Dermis blood vessel endothelial cell (primary cell): ENCODE measurements around the gene RELN. TPM values are rescaled to one million over a fixed set of nuclear protein-coding genes. Genes with fewer than 3 reads are reported as not detected.
A peak's percentile ranks its signal among the peaks of the same experiment; 100 is the strongest.
"Not testable (repeated sequence)": the region's sequence is repeated elsewhere in the genome, so short reads cannot be mapped to it uniquely, and the experiment has no call there.

ENCODE experiments used
- DNase-seq: peaks from one replicate; pipeline ENCODE4 v3.0.0; 2010
- total RNA-seq: library from RNA; depleted of rRNA; stranded (reverse); fragments of >200 nt; gene quantifications from 2 replicates; pipeline ENCODE4 v1.2.3, GENCODE V29; 2014

Gene RELN
- total RNA-seq, result 412 and 787 TPM in 2 replicates

DNA sequence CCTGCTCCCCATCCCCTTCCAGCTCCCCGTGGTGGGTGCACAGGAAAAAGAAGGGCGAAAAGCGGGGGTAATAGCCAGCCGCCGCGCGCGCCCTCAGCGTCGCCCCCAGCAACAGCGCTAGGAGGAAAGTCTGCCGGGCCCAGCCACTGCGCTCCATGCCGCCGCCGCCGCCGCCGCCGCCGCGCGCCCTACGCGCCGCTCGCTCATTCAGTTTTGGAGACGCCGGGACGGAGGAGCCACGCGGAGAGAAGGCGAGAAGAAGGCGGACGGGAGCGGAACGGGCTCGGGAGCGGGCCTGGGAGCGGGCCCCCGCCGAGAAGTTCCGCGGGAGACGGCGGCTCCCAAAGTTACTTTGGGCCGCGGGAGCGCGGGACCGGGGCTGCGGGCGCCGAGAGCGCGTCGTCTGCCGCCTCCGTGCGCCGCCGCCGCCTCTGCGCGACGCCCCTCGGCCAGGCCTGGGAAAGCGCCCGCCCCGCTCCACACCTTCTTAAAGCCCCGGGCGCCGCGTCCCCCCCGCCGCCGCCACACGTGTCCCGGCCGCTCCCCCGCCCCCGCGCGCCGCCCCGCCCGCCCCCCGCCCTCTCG lies at the start of gene RELN:
Gene RELN (minus strand): TSS at position 459 of the 585 bp plus-strand sequence. CDS start 302 bp downstream, at position 157.
- DNase-seq, result peak; percentile 64

DNA sequence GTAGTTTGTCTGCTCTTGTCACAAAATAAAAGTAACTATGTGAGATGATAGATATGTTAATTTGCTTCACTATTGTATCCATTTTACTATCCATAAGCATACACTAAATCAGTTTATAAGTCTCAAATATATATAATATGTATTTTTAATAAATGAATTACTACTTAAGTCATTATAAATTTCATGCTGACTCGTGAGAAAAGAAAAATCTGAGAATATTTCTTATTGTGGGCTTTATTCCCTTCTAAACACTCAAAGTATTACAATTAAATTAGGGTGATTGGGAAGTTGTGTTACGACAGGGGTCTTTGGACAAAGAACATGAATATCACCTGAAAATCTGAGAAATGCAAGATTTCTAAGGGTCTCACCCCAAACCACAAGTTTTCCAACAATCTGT lies 48.7 kb upstream of the RELN start:
- no peak for DNase-seq

DNA sequence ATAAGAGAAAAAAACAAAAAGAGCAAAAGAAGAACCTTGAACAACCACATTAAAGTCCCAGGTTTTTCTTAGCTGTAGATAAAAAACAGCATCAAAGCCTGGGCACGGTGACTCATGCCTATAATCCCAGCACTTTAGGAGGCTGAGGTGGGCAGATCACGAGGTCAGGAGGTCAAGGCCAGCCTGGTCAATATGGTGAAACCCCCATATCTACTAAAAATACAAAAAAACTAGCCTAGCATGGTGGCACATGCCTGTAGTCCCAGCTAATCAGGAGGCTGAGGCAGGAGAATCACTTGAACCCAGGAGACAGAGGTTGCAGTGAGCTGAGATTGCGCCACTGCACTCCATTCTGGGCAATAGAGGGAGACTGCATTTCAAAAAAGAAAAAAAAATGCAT lies 47.4 kb upstream of the RELN start:
- not testable (repeated sequence) for DNase-seq

DNA sequence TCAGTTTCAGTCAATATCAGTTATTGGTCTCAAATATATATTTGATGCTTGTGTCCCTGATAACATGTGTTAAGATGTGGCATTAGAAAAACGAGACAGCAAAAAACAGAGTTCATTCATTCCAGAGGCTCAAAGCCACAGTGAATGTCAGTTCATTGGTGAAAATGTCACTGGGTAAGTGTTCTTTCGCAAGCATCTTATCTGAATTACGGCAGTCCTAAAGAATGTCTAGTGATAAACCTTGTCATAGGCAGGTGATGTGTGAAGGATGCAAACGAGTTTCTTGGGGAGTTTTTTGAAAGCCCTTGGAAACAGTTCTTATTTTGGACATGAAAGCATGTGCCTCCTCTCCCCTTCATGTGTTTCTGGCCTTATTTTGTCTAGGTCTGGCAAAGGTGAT lies 45.9 kb upstream of the RELN start:
- no peak for DNase-seq

DNA sequence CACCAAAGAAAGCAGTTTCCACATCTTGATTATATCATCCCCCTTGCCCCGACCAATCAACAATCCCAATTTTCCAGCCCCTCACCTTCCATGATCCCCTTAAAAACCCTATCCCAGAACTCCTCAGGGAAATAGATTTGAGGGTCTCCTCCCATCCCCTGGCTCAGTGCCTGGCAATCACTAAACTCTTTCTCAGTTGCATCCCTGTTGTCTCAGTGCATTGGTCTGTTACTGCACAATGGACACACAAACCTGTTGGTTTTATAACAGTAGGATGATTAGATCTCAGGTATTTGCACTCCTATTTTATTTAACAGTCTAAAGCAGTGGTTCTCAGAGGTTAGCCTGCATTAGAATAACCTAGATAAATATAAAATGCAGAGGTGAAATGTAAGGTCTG lies 45.2 kb upstream of the RELN start:
- no peak for DNase-seq

DNA sequence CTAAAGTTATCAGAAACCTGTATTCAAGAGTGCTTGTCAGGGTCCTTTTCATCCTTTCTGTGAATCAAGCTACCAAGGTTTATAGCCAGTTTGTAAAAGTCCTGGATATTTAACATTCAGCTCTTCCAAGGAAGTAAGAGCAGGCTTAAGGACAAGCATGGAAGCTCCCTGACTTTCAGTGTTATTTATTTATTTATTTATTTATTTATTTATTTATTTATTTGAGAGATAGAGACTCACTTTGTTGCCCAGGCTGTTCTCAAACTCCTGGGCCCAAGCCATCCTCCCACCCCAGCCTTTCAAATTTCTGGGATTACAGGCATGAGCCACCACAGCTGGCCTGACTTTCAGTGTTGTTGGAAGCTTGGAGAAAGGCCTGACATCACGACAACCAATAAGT lies 44.4 kb upstream of the RELN start:
- DNase-seq, result no peak

DNA sequence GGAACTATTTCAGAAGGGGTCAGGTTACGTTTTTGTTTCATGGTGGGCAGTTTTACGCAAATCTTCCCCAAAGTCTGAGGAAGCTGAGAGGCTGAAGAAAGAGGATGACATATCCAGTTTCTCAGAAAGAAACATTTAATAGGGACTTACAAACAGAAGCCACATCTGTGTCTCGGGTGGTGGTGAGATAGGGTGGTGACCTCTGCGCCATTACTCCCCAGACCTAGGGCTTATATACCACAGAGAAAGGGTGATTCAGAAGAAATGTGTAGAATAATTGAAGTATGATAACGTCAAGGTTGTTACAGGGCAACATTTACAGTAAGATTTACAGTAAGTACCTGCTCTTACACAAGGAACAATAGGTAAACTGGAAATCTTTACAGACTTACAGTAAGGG lies 43.0 kb upstream of the RELN start:
- DNase-seq, result no peak

DNA sequence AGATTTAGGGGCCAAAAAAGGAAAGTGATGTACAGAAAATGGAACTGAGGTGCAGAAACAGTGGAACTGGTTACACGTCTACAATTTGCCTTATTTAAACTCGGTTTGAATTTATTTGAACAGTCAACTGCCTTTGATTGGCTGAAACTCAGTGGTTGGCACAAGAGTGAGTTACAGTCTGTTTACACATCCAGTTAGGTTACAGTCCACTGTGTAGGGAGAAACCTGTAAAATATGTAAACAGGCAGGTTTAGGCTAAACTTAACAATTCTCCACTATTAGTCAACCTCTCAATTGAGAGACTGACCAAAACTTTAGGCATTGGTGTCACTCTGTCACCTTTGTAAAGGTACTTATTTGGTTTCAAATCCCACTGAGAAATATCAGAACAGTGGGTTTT lies 40.3 kb upstream of the RELN start:
- no peak for DNase-seq

DNA sequence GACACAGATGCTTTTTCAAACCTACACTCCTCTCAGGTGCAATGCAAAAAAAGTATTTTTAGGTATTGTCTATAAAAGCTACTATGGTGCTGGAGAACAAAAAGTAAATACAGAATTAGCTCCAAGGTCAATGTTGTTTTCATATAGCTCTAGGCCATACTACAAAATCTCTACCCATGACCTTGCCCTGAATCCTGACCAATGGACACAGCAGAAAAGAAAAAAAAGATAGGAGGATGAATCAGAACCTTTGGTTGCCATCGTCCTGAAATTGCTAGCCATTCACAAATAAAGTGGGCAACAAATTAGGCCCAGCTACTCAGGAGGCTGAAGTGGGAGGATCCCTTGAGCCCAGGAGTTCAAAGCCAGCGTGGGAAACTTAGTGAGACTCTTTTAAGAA lies 35.2 kb upstream of the RELN start:
- DNase-seq, result no peak

DNA sequence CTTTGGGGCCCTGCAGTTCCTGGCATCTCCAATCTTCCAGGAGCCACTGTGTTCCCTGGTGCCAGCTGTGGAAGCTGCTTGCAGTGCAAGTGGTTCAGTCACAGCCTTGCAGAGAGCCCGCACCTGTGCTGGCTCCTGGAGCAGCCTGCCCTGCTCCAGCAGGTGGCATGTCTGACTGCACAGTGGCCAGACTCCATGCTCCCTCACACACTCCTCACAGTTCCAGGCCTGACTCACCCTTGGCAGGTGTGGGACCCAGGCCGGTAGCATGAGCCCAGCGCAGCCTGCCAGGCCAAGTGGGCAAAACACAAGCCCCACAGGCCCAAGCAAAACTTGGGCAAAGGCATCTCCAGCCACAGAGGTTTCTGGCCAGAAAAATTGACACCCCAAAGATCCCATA lies 33.6 kb upstream of the RELN start:
- DNase-seq, result no peak

DNA sequence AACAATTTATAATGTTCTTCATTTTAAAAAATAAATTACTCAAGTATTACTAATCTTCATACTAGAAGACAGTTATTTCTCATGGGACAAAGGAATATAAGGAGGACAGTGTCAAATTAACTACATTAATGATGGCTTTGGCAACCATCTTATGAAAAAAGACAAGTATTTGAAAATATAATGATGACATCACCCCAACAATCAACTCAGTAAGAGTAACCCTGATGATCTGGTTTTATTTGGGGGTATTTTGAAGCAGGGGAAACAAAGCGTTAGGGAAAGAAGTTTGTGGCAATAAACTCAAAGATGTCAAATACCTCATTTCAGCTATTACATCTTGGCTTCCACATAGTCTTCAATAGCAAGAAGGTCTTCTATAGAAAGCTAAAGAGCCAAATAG lies 29.0 kb upstream of the RELN start:
- no peak for DNase-seq

DNA sequence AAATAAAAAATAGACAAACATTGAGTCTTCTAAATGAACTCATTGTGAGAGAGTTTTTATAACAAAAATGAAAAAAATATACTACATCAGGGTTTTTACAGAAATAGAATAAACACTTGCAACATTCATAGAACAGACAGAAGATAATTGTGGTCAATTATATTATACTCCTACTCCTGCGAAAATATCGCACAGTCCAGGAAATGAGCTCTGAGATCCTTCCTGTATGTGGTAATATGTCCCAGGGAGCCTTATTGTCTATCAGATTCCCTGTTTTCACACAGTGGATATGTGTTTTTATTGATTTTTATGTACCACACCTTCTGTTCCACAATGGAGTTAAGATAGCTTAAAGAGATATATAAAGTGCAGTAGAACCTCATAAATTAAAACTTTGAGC lies 27.5 kb upstream of the RELN start:
- DNase-seq, result peak; percentile 42

DNA sequence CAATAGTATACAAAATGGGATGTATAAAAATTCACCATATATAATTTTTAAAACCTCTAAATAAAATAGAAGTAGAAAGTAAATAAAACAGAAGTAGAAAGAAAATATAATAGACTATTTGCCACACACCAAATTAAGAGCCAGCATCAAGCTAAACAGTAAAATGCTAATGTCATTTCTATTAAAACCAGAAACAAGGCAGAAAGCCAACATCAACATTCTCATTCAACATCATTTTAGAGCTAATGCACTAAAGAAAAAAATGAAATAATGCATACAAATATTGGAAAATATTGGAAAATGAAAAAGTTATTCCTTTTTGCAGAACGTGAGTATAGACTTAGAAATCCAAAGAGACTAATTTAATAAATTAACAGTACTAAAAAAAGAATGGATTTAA lies 23.4 kb upstream of the RELN start:
- DNase-seq, result no peak

DNA sequence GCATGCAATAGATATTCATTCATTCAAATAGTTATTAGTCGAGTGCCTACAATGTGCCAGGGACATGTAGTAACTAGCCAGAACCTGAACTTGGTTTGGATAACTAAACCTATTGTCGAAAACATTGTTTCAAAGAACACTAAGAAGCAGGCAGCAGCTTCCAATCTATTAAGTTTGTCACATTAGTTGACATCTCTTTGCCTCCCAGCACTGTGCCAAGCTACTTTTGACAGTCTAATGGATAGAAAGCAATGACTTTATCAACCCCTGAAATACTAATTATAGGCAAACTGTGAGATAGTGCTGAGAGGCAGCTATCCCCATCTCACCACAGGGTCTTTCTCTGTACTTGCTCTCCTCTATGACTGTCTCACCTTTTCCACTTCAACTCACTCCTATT lies 22.4 kb upstream of the RELN start:
- DNase-seq, result no peak

DNA sequence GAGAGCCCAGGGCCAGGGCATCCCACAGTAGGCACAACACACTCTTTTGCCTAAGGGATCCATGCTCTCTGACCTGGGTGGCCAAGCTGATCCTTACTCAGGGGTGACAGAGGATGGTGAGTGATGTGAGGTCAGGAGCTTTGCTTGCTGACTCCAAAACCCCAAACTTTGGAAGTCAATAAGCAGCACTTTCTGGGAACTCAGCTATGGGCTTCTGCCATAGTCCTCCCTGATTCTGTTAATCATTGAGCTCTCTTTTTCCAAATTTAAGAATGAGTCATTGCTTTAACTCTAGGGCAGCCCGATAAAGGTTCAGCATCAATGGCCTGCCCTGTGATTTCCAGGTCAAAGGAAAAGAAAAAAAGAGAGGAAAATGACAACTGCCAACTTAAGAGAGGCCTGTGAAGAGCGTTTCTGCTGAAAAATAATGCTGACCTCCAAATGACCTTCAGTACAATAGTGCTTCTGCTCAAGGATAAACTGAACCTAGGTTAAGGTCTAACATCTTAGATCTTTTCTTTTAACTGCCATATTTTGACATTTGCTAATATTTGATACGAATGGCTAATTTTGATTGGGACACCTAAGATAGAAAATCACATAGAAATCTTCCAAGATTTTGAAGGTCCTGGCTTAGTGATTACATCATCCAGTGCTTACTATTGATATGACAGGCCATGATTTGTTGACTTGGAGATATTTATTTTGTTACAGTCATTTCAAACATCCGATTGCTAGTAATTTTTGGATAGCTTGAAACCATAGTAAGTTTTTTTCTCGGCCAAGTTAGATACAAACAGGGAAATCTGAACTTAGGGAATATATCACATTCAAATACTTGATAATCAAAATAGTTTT lies 20.8 kb upstream of the RELN start:
- no peak for DNase-seq

DNA sequence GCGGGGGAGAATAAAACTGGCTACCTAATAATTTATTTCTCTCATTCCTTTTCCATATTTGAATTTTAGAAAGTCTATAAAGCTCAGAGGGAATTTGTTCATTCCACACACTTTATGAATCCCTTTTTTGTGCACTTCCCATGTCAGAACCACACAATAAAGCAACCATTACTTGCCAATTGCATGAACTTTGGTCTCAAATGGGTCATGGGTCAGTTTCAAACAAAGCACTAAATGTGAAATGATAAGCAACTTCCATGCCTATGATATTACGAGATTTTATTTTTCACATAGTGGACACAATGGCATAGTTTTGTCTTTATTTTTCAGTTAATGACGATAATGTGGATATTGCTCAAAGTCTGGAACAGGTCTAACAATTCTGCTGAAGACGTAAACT lies 18.6 kb upstream of the RELN start:
- no peak for DNase-seq

DNA sequence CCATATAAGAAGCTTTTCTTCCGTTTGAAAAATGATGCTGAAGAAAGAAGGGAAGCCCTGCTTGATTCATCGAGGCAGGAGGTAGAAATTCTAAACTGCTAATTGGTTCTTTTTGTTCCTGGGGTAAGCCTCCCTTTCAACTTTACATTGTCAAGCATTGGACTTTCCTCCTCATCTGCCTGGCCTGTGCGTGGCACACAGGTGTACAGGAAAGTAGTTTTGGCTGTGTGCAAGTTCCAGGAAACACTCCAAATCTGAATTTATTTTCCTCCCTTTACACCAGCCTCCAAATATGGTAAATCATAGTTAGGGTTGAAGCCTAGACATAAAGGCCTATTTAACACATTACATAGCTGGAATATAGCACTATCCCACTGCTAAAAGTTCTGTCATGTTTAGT lies 18.2 kb upstream of the RELN start:
- no peak for DNase-seq

DNA sequence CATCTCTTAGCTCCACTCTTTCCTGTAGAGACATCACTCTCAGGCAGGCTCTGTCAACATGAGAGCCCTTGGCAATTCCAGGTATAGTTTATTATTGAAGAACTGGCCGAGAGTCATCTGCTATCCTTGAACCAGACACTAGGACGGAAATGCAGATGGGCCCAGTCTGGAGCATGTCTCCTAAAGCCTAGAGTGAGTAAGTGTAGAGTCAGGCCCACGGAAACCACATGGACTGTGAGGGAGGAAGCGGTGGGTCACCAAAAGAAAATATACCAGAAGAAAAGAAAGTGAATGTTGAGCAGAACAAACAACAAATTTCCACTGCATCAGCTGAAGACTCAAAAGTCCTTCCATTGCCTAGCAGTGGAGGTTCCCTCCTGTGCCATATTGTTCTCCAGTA lies 15.7 kb upstream of the RELN start:
- peak; percentile 20 for DNase-seq

DNA sequence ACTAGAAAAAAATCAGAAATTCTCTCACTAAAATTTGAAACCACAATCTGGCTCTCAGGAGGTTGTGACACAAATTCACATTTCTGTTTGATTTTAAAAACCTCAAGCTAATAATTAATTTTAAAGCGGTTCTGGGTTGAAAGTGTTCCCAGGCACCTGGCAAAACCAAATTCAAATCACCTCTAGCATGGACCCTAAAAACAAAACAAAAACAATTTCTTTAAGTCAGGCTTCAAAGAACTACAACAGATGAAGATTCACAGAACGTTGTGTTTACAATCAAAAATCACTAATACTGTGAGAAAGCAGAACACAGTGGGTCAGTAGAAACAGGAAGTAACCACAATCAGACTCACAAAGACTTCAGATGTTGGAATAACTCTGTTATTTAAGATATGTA lies 7.2 kb upstream of the RELN start:
- no peak for DNase-seq

DNA sequence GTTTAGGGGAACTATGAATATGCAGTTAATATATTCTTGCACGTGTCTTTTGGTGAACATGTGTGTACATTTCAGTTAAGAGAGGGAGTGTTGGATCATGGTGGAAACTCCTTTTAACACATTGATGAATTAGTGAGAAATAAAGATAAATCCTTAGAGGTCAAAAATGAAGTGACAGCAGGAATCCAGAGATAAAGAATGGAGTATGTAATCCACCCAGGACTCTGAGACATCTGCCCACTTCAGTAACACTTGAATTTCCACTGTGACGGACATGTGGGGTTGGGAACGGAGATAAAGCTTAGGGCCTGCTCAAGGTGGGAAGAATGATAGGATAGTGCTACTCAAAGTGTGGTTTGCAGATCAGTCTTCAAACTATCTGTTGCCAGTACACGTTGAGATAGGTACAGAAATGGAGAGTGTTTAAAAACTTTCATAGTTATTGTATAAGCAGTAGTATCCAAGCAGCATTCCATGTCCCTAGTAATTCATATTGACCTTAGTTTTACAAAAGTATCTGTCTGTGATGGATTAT lies 6.6 kb upstream of the RELN start:
- no peak for DNase-seq

DNA sequence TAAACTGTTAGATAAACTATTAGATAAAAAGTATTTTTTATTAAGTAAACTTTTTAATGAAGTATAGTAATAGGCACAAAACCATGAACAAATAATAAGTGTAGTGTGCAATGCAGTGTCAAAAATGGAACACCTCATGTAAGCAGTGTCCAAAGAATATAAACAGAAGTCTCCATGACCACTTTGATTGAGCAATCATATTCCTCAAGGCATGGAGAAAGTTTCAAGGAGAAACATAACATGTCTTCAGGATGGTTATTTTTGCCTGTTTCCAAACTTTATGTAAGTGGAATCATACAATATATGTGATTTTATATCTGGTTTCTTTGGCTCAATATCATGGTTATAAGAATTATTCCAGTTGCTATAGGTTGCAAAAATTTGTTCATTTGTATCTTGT lies 6.1 kb upstream of the RELN start:
- DNase-seq, result no peak

DNA sequence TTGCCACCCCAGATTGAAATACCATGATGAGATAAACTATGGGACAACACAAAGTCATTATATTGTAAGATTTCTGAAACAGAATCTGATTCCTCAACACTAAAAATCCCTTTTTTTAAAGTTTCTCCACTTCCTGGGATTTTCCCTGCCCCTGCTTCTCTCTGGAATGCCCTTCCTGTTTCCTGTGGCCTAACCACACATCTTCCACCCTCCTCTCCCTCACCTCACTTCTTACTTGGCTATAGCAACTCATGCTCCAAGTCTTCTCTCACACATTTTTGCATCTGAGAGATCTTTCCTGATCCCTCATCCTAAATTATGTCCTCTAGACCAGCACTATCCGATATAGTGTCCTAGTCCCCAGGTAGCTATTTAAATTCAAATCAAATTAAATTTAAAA lies 4.1 kb upstream of the RELN start:
- DNase-seq, result no peak

DNA sequence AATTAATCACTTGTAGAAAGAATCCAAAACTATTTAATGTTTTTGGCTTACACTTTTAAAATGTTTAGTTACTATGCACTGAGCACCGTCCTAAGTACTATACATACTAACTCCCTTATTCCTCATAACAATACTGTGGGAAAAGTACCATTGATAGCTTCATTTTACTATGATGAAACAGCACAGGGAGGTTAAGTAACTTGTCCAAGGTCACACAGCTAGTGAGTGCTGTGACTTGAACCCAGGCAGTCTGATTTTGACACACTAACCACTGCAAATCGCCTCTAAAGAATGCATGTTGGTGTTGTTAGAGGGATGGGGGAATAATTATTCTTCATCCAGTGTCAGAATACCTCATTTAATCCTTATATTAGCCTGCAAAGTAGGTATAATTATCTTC lies 1.9 kb upstream of the RELN start:
- no peak for DNase-seq

DNA sequence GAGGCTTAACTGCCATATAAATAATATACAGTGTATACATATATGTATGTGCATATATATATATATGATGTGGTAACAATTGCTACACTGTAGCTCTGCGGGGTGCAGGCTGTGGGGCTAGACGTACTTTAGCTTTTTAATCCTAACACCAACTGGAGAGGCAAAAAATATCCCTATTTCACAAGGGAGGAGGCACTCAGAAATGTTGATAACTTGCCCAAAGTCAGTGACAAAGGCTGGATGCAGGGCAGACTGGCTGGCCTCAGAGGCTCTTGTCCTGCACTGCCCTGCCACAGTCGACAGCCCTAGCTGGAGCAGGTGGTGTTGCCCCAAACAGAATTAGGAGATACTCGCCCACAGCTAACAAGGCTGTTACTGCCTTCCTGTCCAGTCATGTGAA lies 1.5 kb upstream of the RELN start:
- no peak for DNase-seq
